MCF 10A (cell line): Measurements from ENCODE around the gene NLRP7. TPM values are rescaled to one million over a fixed set of nuclear protein-coding genes. Genes with fewer than 3 reads are reported as not detected.

Experiments used
- BruUV-seq: library from RNA; stranded (reverse); fragments of 400-500 nt; replicated peaks from 2 replicates; lab custom pipeline; 2021; lab: Mats Ljungman, UMichigan
- CTCF ChIA-PET: fragments of 300-600 bp; sonication (Branson Sonifier 250); formaldehyde crosslinking; extraction: SDS; loops from one replicate; lab custom pipeline; 2021; ENCODE audit warnings: antibody characterized with exemption, inconsistent platforms; lab: Yijun Ruan, JAX
- POLR2A ChIA-PET: fragments of 300-600, 350-650 bp; sonication (Branson Sonifier 250); formaldehyde crosslinking; extraction: SDS; loops from one replicate; lab custom pipeline; 2020; ENCODE audit warnings: antibody characterized with exemption, inconsistent platforms; lab: Yijun Ruan, JAX
- DNase-seq: peaks from one replicate; pipeline ENCODE4 v3.0.0-alpha.2; 2018; ENCODE audit not compliant: unreplicated experiment
- H3K27ac Mint-ChIP-seq: one replicate; pipeline ENCODE4 v1.8.0; 2022; ENCODE audit warnings: mild to moderate bottlenecking, low read depth, mixed read lengths; ENCODE audit not compliant: unreplicated experiment
- H3K27me3 Mint-ChIP-seq: one replicate; pipeline ENCODE4 v1.8.0; 2022; ENCODE audit warnings: mixed read lengths; ENCODE audit not compliant: insufficient read depth, unreplicated experiment
- H3K36me3 Mint-ChIP-seq: one replicate; pipeline ENCODE4 v1.8.0; 2022; ENCODE audit warnings: mild to moderate bottlenecking, moderate library complexity, mixed read lengths; ENCODE audit not compliant: insufficient read depth, unreplicated experiment
- H3K4me1 Mint-ChIP-seq: one replicate; pipeline ENCODE4 v1.8.0; 2022; ENCODE audit warnings: mixed read lengths; ENCODE audit not compliant: insufficient read depth, unreplicated experiment
- H3K4me3 Mint-ChIP-seq: one replicate; pipeline ENCODE4 v1.8.0; 2022; ENCODE audit warnings: mild to moderate bottlenecking, moderate library complexity, mixed read lengths; ENCODE audit not compliant: unreplicated experiment
- H3K9me3 Mint-ChIP-seq: one replicate; pipeline ENCODE4 v1.8.0; 2022; ENCODE audit warnings: mixed read lengths; ENCODE audit not compliant: unreplicated experiment
- CTCF ChIP-seq: fragments of 200-600 bp; IDR thresholded peaks from one replicate; pipeline ENCODE4 v1.8.0; 2022; ENCODE audit warnings: antibody characterized with exemption, mild to moderate bottlenecking; ENCODE audit not compliant: unreplicated experiment
- intact Hi-C: fragments of 100-400 bp; cut with micrococcal nuclease; formaldehyde crosslinking; loops from 2 replicates; pipeline ENCODE4 v1.14.1; 2022
- total RNA-seq: library from RNA; stranded (reverse); gene quantifications from 2 replicates; pipeline ENCODE4 v1.2.3, GENCODE V29; 2022

The NLRP7 gene
- total RNA-seq, 1 experiment from 2014 or later: not detected

- H3K36me3 Mint-ChIP-seq: no peaks in the 10 kb centered on the region
- H3K27me3 Mint-ChIP-seq: no peaks in the 10 kb centered on the region
- no TSS peak for BruUV-seq
- H3K4me3 Mint-ChIP-seq: no peak overlapping the region
- no peak overlapping the region for H3K27ac Mint-ChIP-seq
- DNase-seq: no peak
- H3K9me3 Mint-ChIP-seq: peaks cover 33% of the 10 kb centered on the region
- ChIA-PET POLR2A (interaction anchor here (0.6 to 0.7 kb wide), 2 partner anchors 16 to 156 kb away, joined by 3 read pairs; no protein-coding TSS in a partner anchor), CTCF (interaction anchor here (1.8 kb wide), 1 partner anchor 11 kb away, joined by 5 read pairs; no protein-coding TSS in a partner anchor)
- no peaks in the 10 kb centered on the region for H3K4me1 Mint-ChIP-seq
- no peak for TF ChIP-seq CTCF
- intact Hi-C loops: no loop called here
These were observed 71.8 kb downstream of the NLRP7 start for GRCh38 chr19:54875506-54875905.

GRCh38 chr19:54873990-54874389, 73.3 kb downstream of the NLRP7 start, which contains the start of gene FCAR:
FCAR (plus strand) TSS chr19:54874235; CDS start chr19:54874290, 55 bp downstream.
- no peak for TF ChIP-seq CTCF
- H3K9me3 Mint-ChIP-seq: peaks cover 25% of the 10 kb centered on the region
- CTCF ChIA-PET: interaction anchor here (0.6 to 1.3 kb wide), 2 partner anchors 76 to 200 kb away, joined by 3 to 4 read pairs; no protein-coding TSS in a partner anchor

More at GRCh38 chr19:54873990-54874389, 73.3 kb downstream of the NLRP7 start, which contains the start of gene FCAR:
- POLR2A ChIA-PET: interaction anchor here (1.8 kb wide), 1 partner anchor 14 kb away, joined by 5 read pairs; no protein-coding TSS in a partner anchor
- no peaks in the 10 kb centered on the region for H3K4me1 Mint-ChIP-seq
- intact Hi-C loops: no loop called here
- H3K27me3 Mint-ChIP-seq: no peaks in the 10 kb centered on the region
- H3K27ac Mint-ChIP-seq: no peak within 1 kb of the TSS
- BruUV-seq: no TSS peak
- DNase-seq: no peak
- H3K36me3 Mint-ChIP-seq: no peaks in the 10 kb centered on the region
- no peak within 1 kb of the TSS for H3K4me3 Mint-ChIP-seq

Other genes starting within 250 kb of the NLRP7 start
- not detected in 2 replicates for gene KIR3DL3, start 223.1 kb downstream of the NLRP7 start, total RNA-seq
- not detected in 2 replicates for gene KIR2DL3, start 209.0 kb downstream of the NLRP7 start, total RNA-seq
- gene KIR2DL1, start 177.7 kb downstream of the NLRP7 start, total RNA-seq: not detected in 2 replicates
- gene KIR2DL4, start 143.9 kb downstream of the NLRP7 start, total RNA-seq: not detected in 2 replicates
- not detected in 2 replicates for gene KIR3DL1, start 131.1 kb downstream of the NLRP7 start, total RNA-seq
- not detected in 2 replicates for gene KIR2DS4, start 114.9 kb downstream of the NLRP7 start, total RNA-seq
- not detected in 2 replicates for gene KIR3DL2, start 97.1 kb downstream of the NLRP7 start, total RNA-seq
- not detected in 2 replicates for gene FCAR, start 73.3 kb downstream of the NLRP7 start, total RNA-seq
- not detected in 2 replicates for gene NCR1, start 41.4 kb downstream of the NLRP7 start, total RNA-seq
- not detected in 2 replicates for gene NLRP2, start 18.8 kb upstream of the NLRP7 start, total RNA-seq
- 0.27 TPM in 1 of 2 replicates, not detected in the other for gene GP6, start 90.7 kb upstream of the NLRP7 start, total RNA-seq
- 20.2 and 25.8 TPM in 2 replicates for gene RDH13, start 115.6 kb upstream of the NLRP7 start, total RNA-seq
- gene EPS8L1, start 128.3 kb upstream of the NLRP7 start, total RNA-seq: 9.9 and 17.9 TPM in 2 replicates
- 76.4 and 88.6 TPM in 2 replicates for gene PPP1R12C, start 170.1 kb upstream of the NLRP7 start, total RNA-seq
- 32.3 and 46.8 TPM in 2 replicates for gene TNNT1, start 201.7 kb upstream of the NLRP7 start, total RNA-seq
- gene TNNI3, start 210.2 kb upstream of the NLRP7 start, total RNA-seq: 0.89 TPM in 1 of 2 replicates, not detected in the other
- 3.9 and 4.9 TPM in 2 replicates for gene DNAAF3, start 219.1 kb upstream of the NLRP7 start, total RNA-seq
- gene SYT5, start 232.8 kb upstream of the NLRP7 start, total RNA-seq: not detected in 2 replicates